HUDEP-2 (cell line): ENCODE results near the gene FRMD3.

Experiments used
- DNase-seq, 76 experiments: peaks; one replicate each; lab custom pipeline; 2025; ENCODE audit not compliant: unreplicated experiment in 76 of 76; lab: John Stamatoyannopoulos, UW

FRMD3 gene

GRCh38 chr9:83199832-83200231 is 338.4 kb downstream of the FRMD3 start:
- DNase-seq, result no peak

GRCh38 chr9:83199240-83199639 is 339.0 kb downstream of the FRMD3 start:
- no peak for DNase-seq

GRCh38 chr9:83198371-83198770 is 339.8 kb downstream of the FRMD3 start:
- no peak for DNase-seq

GRCh38 chr9:83197591-83197990 is 340.6 kb downstream of the FRMD3 start:
- no peak for DNase-seq

- no peak for DNase-seq
These were observed 341.3 kb downstream of the FRMD3 start for GRCh38 chr9:83196946-83197345.
